GM12874 (cell line): ENCODE data around the gene PTPN9.

ENCODE experiments used
- CTCF ChIP-seq: IDR thresholded peaks from 2 replicates; pipeline ENCODE4 v1.5.1; 2011; ENCODE audit warnings: low read depth, mild to moderate bottlenecking, control low read depth, low read length, moderate library complexity; ENCODE audit not compliant: insufficient read depth

Gene PTPN9

GRCh38 chr15:75545064-75545463, 34.1 kb downstream of the PTPN9 start:
- no peak for TF ChIP-seq CTCF

GRCh38 chr15:75544359-75544758, 34.8 kb downstream of the PTPN9 start:
- no peak for TF ChIP-seq CTCF

GRCh38 chr15:75542386-75542797, 36.7 kb downstream of the PTPN9 start:
- TF ChIP-seq CTCF, result no peak

GRCh38 chr15:75538376-75538775, 40.7 kb downstream of the PTPN9 start:
- TF ChIP-seq CTCF, result no peak

- no peak for TF ChIP-seq CTCF
Observed at GRCh38 chr15:75533945-75534344, 45.2 kb downstream of the PTPN9 start.

GRCh38 chr15:75532413-75533250, 46.5 kb downstream of the PTPN9 start:
- no peak for TF ChIP-seq CTCF

- no peak for TF ChIP-seq CTCF
Observed at GRCh38 chr15:75531041-75531450, 48.1 kb downstream of the PTPN9 start.
